Neural cell (in vitro differentiated cells): ENCODE measurements around the gene AGTRAP. TPM values are rescaled to one million over a fixed set of nuclear protein-coding genes. Genes with fewer than 3 reads are reported as not detected.

ENCODE experiments used
- H2AFZ ChIP-seq: fragments of 200-600, 300-800 bp; sonication (generic), shearing (Covaris generic); 2 replicates; pipeline ENCODE4 v1.6.0; 2014; ENCODE audit warnings: low read depth, mild to moderate bottlenecking, antibody characterized with exemption, low read length, moderate library complexity
- H3F3A ChIP-seq: fragments of 200-600 bp; shearing (Covaris generic); 2 replicates; pipeline ENCODE4 v1.6.1; 2016; ENCODE audit warnings: mild to moderate bottlenecking, moderate library complexity, mixed read lengths, antibody characterized with exemption, low read length; ENCODE audit not compliant: insufficient read depth, poor library complexity, severe bottlenecking
- H3K27ac ChIP-seq: fragments of 200-600, 300-800 bp; sonication (generic), shearing (Covaris generic); 2 replicates; pipeline ENCODE4 v1.5.1; 2014; ENCODE audit warnings: mild to moderate bottlenecking, low read length, moderate library complexity
- H3K27me3 ChIP-seq: fragments of 300-800, 200-600 bp; sonication (generic), shearing (Covaris generic); 2 replicates; pipeline ENCODE4 v1.6.0; 2014; ENCODE audit warnings: mild to moderate bottlenecking, low read depth, low read length, moderate library complexity; ENCODE audit not compliant: insufficient read depth
- H3K36me3 ChIP-seq: fragments of 300-800, 200-600 bp; sonication (generic), shearing (Covaris generic); 2 replicates; pipeline ENCODE4 v1.5.1; 2014; ENCODE audit warnings: mild to moderate bottlenecking, antibody characterized with exemption, low read length, moderate library complexity; ENCODE audit not compliant: insufficient read depth
- H3K4me2 ChIP-seq: fragments of 300-800, 200-600 bp; sonication (generic), shearing (Covaris generic); 2 replicates; pipeline ENCODE4 v1.6.0; 2014; ENCODE audit warnings: mild to moderate bottlenecking, low read length
- H3K4me3 ChIP-seq: fragments of 300-800, 200-600 bp; sonication (generic), shearing (Covaris generic); 2 replicates; pipeline ENCODE4 v1.5.1; 2014; ENCODE audit warnings: mild to moderate bottlenecking, low read length, moderate library complexity
- H3K79me2 ChIP-seq: fragments of 200-600 bp; shearing (Covaris generic); replicated peaks from 2 replicates; pipeline ENCODE4 v1.6.0; 2014; ENCODE audit warnings: mild to moderate bottlenecking, low read length, moderate library complexity; ENCODE audit not compliant: insufficient read depth
- H3K9ac ChIP-seq: fragments of 300-800, 200-600 bp; sonication (generic), shearing (Covaris generic); 2 replicates; pipeline ENCODE4 v1.6.1; 2016; ENCODE audit warnings: mild to moderate bottlenecking, low read length, mixed read lengths
- H3K9me2 ChIP-seq: fragments of 200-600 bp; shearing (Covaris generic); 2 replicates; pipeline ENCODE4 v1.6.1; 2016; ENCODE audit warnings: mild to moderate bottlenecking, low read length, mixed read lengths; ENCODE audit not compliant: insufficient read depth
- H3K9me3 ChIP-seq: fragments of 200-600, 300-800 bp; sonication (generic), shearing (Covaris generic); 2 replicates; pipeline ENCODE4 v1.6.1; 2016; ENCODE audit warnings: mild to moderate bottlenecking, mixed run types, low read length, moderate library complexity, mixed read lengths
- H4K20me1 ChIP-seq: fragments of 200-600 bp; shearing (Covaris generic); 2 replicates; pipeline ENCODE4 v1.6.1; 2016; ENCODE audit warnings: mild to moderate bottlenecking, mixed run types; ENCODE audit not compliant: insufficient read depth
- EP300 ChIP-seq: fragments of 450-650 bp; conservative IDR thresholded peaks from 2 replicates; pipeline ENCODE4 v1.6.1; 2014; ENCODE audit warnings: antibody characterized with exemption, mild to moderate bottlenecking, moderate library complexity; ENCODE audit not compliant: poor library complexity, severe bottlenecking
- EZH2 ChIP-seq: fragments of 200-600, 300-800 bp; shearing (Covaris generic), sonication (generic); IDR thresholded peaks from 2 replicates; pipeline ENCODE4 v1.6.1; 2014; ENCODE audit warnings: antibody characterized with exemption, low read length, borderline replicate concordance, mild to moderate bottlenecking; ENCODE audit not compliant: insufficient read depth, poor library complexity, severe bottlenecking
- MXI1 ChIP-seq: fragments of 450-650 bp; conservative IDR thresholded peaks from 2 replicates; pipeline ENCODE4 v1.6.1; 2014; ENCODE audit warnings: antibody characterized with exemption, mild to moderate bottlenecking; ENCODE audit not compliant: poor library complexity, severe bottlenecking
- POLR2AphosphoS5 ChIP-seq: IDR thresholded peaks from 2 replicates; pipeline ENCODE4 v1.6.1; 2012
- RAD21 ChIP-seq: fragments of 450-650 bp; conservative IDR thresholded peaks from 2 replicates; pipeline ENCODE4 v1.6.1; 2014; ENCODE audit warnings: antibody characterized with exemption, mild to moderate bottlenecking, moderate library complexity
- REST ChIP-seq: IDR thresholded peaks from 2 replicates; pipeline ENCODE4 v1.6.1; 2012; ENCODE audit warnings: borderline replicate concordance
- SMC3 ChIP-seq: fragments of 450-650 bp; conservative IDR thresholded peaks from 2 replicates; pipeline ENCODE4 v1.6.1; 2014; ENCODE audit warnings: antibody characterized with exemption, mild to moderate bottlenecking, moderate library complexity; ENCODE audit not compliant: poor library complexity
- TAF1 ChIP-seq: IDR thresholded peaks from 2 replicates; pipeline ENCODE4 v1.6.1; 2012; ENCODE audit warnings: low read depth
- polyA plus RNA-seq: library from polyadenylated mRNA; depleted of rRNA; stranded (reverse); fragments of >200 nt; gene quantifications from 2 replicates; pipeline ENCODE4 v1.2.3, GENCODE V29; 2014
- TF ChIP-seq, protein P1 (sequence below): fragments of 450-650 bp; IDR thresholded peaks from 2 replicates; pipeline ENCODE4 v1.5.1; 2014; ENCODE audit warnings: antibody characterized with exemption, mild to moderate bottlenecking, moderate library complexity; ENCODE audit not compliant: poor library complexity, severe bottlenecking

Gene AGTRAP
- polyA plus RNA-seq, 1 donor from 2014 or later: 4.4 TPM

- Histone ChIP-seq H4K20me1 (no peaks in the 10 kb centered on the region), H3K27ac (no peak overlapping the region), H3F3A (no peaks in the 10 kb centered on the region), H3K36me3 (no peaks in the 10 kb centered on the region), H3K27me3 (no peaks in the 10 kb centered on the region), H2AFZ (no peak overlapping the region), H3K9me3 (no peaks in the 10 kb centered on the region), H3K9me2 (no peaks in the 10 kb centered on the region), H3K9ac (no peak overlapping the region), H3K79me2 (no peaks in the 10 kb centered on the region), H3K4me2 (no peak overlapping the region), H3K4me3 (no peak overlapping the region)
- TF ChIP-seq EZH2 (no peak), POLR2AphosphoS5 (no peak), TAF1 (no peak), REST (no peak), SMC3 (no peak), MXI1 (no peak), EP300 (no peak), RAD21 (no peak)
- TF ChIP-seq, protein P1, sequence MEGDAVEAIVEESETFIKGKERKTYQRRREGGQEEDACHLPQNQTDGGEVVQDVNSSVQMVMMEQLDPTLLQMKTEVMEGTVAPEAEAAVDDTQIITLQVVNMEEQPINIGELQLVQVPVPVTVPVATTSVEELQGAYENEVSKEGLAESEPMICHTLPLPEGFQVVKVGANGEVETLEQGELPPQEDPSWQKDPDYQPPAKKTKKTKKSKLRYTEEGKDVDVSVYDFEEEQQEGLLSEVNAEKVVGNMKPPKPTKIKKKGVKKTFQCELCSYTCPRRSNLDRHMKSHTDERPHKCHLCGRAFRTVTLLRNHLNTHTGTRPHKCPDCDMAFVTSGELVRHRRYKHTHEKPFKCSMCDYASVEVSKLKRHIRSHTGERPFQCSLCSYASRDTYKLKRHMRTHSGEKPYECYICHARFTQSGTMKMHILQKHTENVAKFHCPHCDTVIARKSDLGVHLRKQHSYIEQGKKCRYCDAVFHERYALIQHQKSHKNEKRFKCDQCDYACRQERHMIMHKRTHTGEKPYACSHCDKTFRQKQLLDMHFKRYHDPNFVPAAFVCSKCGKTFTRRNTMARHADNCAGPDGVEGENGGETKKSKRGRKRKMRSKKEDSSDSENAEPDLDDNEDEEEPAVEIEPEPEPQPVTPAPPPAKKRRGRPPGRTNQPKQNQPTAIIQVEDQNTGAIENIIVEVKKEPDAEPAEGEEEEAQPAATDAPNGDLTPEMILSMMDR: no peak
Observed at GRCh38 chr1:11746092-11746491, 10.2 kb downstream of the AGTRAP start.

- Histone ChIP-seq H3K9me3 (no peaks in the 10 kb centered on the region), H3K36me3 (no peaks in the 10 kb centered on the region), H3K27me3 (no peaks in the 10 kb centered on the region), H3K27ac (no peak overlapping the region), H3K4me3 (no peak overlapping the region), H2AFZ (no peak overlapping the region), H3F3A (no peaks in the 10 kb centered on the region), H3K9ac (no peak overlapping the region), H3K79me2 (no peaks in the 10 kb centered on the region), H3K9me2 (no peaks in the 10 kb centered on the region), H3K4me2 (no peak overlapping the region), H4K20me1 (no peaks in the 10 kb centered on the region)
- TF ChIP-seq REST (no peak), EP300 (no peak), POLR2AphosphoS5 (no peak), EZH2 (no peak), TAF1 (no peak), RAD21 (no peak), MXI1 (no peak), SMC3 (no peak)
- TF ChIP-seq, protein P1: no peak
Observed at GRCh38 chr1:11746795-11747487, 11.0 kb downstream of the AGTRAP start.
